ENCODE results near the gene CEACAM18. TPM values are rescaled to one million over a fixed set of nuclear protein-coding genes. Genes with fewer than 3 reads are reported as not detected.

CEACAM18 gene
- total RNA-seq, 1 experiment from 2014 or later: not detected

DNA sequence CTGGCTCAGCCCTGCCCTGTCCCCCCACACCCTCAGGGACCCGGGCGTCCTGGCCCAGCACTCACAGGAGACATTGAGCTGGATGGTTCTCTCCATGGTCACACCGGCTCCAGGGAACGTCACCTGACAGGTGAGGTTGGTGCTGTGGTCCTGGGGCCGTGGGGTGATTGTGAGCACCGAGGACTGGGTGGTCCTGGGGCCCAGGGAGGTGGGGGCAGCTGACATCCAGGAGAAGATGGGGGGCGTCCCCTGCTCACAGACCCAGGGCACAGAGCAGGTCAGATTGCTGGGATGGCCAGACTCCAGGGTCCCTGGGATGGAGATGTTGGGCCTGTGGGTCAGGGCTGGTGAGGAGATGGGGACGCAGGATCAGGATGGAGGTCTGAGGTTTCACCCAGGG is 52.3 kb downstream of the CEACAM18 start:
- TF ChIP-seq, protein P1, sequence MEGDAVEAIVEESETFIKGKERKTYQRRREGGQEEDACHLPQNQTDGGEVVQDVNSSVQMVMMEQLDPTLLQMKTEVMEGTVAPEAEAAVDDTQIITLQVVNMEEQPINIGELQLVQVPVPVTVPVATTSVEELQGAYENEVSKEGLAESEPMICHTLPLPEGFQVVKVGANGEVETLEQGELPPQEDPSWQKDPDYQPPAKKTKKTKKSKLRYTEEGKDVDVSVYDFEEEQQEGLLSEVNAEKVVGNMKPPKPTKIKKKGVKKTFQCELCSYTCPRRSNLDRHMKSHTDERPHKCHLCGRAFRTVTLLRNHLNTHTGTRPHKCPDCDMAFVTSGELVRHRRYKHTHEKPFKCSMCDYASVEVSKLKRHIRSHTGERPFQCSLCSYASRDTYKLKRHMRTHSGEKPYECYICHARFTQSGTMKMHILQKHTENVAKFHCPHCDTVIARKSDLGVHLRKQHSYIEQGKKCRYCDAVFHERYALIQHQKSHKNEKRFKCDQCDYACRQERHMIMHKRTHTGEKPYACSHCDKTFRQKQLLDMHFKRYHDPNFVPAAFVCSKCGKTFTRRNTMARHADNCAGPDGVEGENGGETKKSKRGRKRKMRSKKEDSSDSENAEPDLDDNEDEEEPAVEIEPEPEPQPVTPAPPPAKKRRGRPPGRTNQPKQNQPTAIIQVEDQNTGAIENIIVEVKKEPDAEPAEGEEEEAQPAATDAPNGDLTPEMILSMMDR (IDR thresholded peaks at IDR 0.05; ENCODE audit: unreplicated experiment): no peak
- CTCF ChIA-PET: no interaction called here
- no peaks in the 10 kb centered on the region for H3K36me3 Mint-ChIP-seq (ENCODE audit: insufficient read depth, unreplicated experiment)
- no peak for DNase-seq (ENCODE audit: unreplicated experiment)
- H3K27me3 Mint-ChIP-seq (ENCODE audit: insufficient read depth, unreplicated experiment): no peaks in the 10 kb centered on the region
- no peak overlapping the region for H3K4me3 Mint-ChIP-seq (ENCODE audit: unreplicated experiment)
- BruUV-seq (replicated peaks): no TSS peak
- peaks cover 23% of the 10 kb centered on the region for H3K9me3 Mint-ChIP-seq (ENCODE audit: unreplicated experiment)
- no peak overlapping the region for H3K27ac Mint-ChIP-seq (ENCODE audit: low read depth, unreplicated experiment)
- intact Hi-C loops (cut with micrococcal nuclease): no loop called here
- POLR2A ChIA-PET: interaction anchor here (0.6 kb wide), 1 partner anchor 18 kb away, joined by 3 read pairs; no protein-coding TSS in a partner anchor
- H3K4me1 Mint-ChIP-seq (ENCODE audit: insufficient read depth, unreplicated experiment): no peaks in the 10 kb centered on the region

DNA sequence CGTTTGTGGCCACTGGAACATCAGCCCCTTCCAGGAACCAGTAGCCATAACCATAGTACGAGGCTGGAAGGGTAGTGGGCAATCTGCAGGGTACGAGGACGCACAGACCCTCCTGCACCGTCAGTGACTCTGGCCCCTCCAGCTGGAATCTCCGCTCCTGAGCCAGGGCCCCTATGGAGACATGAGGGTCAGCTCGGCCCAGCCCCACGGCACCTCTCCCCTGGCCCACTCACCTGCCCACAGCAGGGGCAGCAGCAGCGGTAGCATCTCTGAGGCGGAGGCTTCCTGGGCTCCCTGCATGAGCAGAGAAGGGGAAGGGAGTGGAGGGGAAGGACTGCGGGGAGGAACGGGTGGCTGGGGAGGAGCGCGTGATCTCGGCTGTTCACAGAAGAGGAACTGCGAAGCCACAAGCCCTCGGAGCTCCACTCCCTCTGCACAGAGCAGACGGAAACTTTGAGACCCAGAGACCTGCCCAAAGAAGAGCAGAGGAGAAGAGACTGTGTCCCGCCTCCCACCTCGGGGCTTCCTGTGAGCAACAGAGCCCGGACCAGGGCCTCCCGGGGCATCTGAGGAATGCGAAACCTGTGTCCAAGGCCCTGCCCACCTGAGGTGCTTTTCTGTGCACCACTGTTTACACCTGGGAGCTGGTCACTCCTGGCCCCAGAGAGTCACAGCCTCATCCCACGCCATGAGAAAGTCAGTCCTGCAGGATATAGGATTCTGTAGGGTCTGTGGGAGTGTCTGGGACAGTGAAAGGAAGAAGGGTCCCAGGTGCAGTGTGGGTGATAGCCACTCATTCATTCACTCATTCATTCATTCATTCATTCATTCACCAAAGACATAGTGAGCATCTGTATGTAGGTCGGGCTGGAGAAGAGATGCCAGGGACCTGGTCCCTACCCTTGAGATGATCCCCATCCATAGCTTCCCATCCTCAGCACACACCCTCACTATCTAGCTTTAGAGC is 53.3 kb downstream of the CEACAM18 start, which contains the start of gene SIGLEC6:
Gene SIGLEC6, minus strand, starts transcription at position 322 of the 967 bp plus-strand sequence. Its CDS starts 22 bp downstream, at position 300.
- no peaks in the 10 kb centered on the region for H3K4me1 Mint-ChIP-seq (ENCODE audit: insufficient read depth, unreplicated experiment)
- intact Hi-C loops (cut with micrococcal nuclease): no loop called here
- ChIA-PET CTCF (interaction anchor here (1.0 kb wide), 1 partner anchor 18 kb away, joined by 3 read pairs; no protein-coding TSS in a partner anchor), POLR2A (interaction anchor here (0.6 kb wide), 1 partner anchor 118 kb away, joined by 4 read pairs; no protein-coding TSS in a partner anchor)
- peaks cover 23% of the 10 kb centered on the region for H3K9me3 Mint-ChIP-seq (ENCODE audit: unreplicated experiment)
- H3K36me3 Mint-ChIP-seq (ENCODE audit: insufficient read depth, unreplicated experiment): no peaks in the 10 kb centered on the region
- BruUV-seq (replicated peaks): no TSS peak
- TF ChIP-seq, protein P1 (IDR thresholded peaks at IDR 0.05; ENCODE audit: unreplicated experiment): no peak
- H3K27ac Mint-ChIP-seq (ENCODE audit: low read depth, unreplicated experiment): no peak within 1 kb of the TSS
- no peak within 1 kb of the TSS for H3K4me3 Mint-ChIP-seq (ENCODE audit: unreplicated experiment)
- no peaks in the 10 kb centered on the region for H3K27me3 Mint-ChIP-seq (ENCODE audit: insufficient read depth, unreplicated experiment)
- no peak for DNase-seq (ENCODE audit: unreplicated experiment)

- POLR2A ChIA-PET: no interaction called here
- no peak for DNase-seq (ENCODE audit: unreplicated experiment)
- Mint-ChIP-seq H3K4me3 (ENCODE audit: unreplicated experiment) (no peak overlapping the region), H3K4me1 (ENCODE audit: insufficient read depth, unreplicated experiment) (no peaks in the 10 kb centered on the region), H3K9me3 (ENCODE audit: unreplicated experiment) (peaks cover 8% of the 10 kb centered on the region), H3K27me3 (ENCODE audit: insufficient read depth, unreplicated experiment) (no peaks in the 10 kb centered on the region), H3K27ac (ENCODE audit: low read depth, unreplicated experiment) (no peak overlapping the region), H3K36me3 (ENCODE audit: insufficient read depth, unreplicated experiment) (no peaks in the 10 kb centered on the region)
- intact Hi-C loops (cut with micrococcal nuclease): no loop called here
- no TSS peak for BruUV-seq (replicated peaks)
- CTCF ChIA-PET: no interaction called here
- TF ChIP-seq, protein P1 (IDR thresholded peaks at IDR 0.05; ENCODE audit: unreplicated experiment): no peak
Measured at GRCh38 chr19:51535535-51535934, 57.2 kb downstream of the CEACAM18 start.

DNA sequence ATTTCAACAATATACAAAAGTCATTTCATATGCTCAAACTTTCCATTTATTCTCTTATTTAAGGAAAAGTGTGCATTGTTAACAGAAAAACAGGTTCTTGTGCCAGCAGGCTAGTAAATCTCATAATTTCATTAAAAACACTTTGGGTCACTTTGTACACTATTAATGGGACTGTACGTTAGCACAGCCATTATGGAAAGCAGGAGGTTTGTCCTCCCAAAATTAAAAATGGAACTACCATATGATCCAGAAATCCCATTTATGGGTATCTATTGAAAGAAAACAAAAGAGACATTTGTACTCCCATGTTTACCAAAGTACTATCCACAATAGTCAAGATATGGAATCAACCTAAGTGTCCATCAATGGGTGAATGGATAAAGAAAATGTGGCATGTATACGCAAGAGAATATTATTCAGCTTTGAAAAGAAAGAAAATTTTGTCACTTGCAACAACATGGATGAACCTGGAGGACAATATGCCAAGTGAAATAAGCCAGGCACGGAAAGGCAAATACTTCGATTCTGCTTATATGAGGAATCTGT is 61.6 kb downstream of the CEACAM18 start:
- Mint-ChIP-seq H3K4me3 (ENCODE audit: unreplicated experiment) (no peak overlapping the region), H3K4me1 (ENCODE audit: insufficient read depth, unreplicated experiment) (no peaks in the 10 kb centered on the region), H3K27ac (ENCODE audit: low read depth, unreplicated experiment) (no peak overlapping the region), H3K9me3 (ENCODE audit: unreplicated experiment) (peaks cover 12% of the 10 kb centered on the region), H3K36me3 (ENCODE audit: insufficient read depth, unreplicated experiment) (no peaks in the 10 kb centered on the region), H3K27me3 (ENCODE audit: insufficient read depth, unreplicated experiment) (no peaks in the 10 kb centered on the region)
- TF ChIP-seq, protein P1 (IDR thresholded peaks at IDR 0.05; ENCODE audit: unreplicated experiment): no peak
- intact Hi-C loops (cut with micrococcal nuclease): no loop called here
- no peak for DNase-seq (ENCODE audit: unreplicated experiment)
- CTCF ChIA-PET: no interaction called here
- no TSS peak for BruUV-seq (replicated peaks)
- POLR2A ChIA-PET: no interaction called here
